H9 (cell line): ENCODE measurements around the gene KIAA1958. TPM values are rescaled to one million over a fixed set of nuclear protein-coding genes. Genes with fewer than 3 reads are reported as not detected.

Experiments used
- DNase-seq: peaks from one replicate; pipeline ENCODE4 v3.0.0-alpha.2; 2017
- H2AFZ ChIP-seq: one replicate; pipeline ENCODE4 v1.6.1; 2013; ENCODE audit warnings: mild to moderate bottlenecking, low read length, control low read depth, moderate library complexity
- H2AK5ac ChIP-seq: 2 replicates; pipeline ENCODE4 v1.6.1; 2013; ENCODE audit warnings: low read length, control low read depth, mixed read lengths; ENCODE audit not compliant: insufficient read length
- H2BK120ac ChIP-seq: one replicate; pipeline ENCODE4 v1.6.1; 2013; ENCODE audit warnings: low read depth, mild to moderate bottlenecking, low read length, control low read depth, inconsistent platforms; ENCODE audit not compliant: poor library complexity, severe bottlenecking
- H2BK12ac ChIP-seq: 2 replicates; pipeline ENCODE4 v1.6.1; 2013; ENCODE audit warnings: low read length, control low read depth, mixed read lengths, low read depth; ENCODE audit not compliant: insufficient read length
- H2BK15ac ChIP-seq: 2 replicates; pipeline ENCODE4 v1.6.1; 2013; ENCODE audit warnings: low read depth, low read length, control low read depth
- H2BK20ac ChIP-seq: one replicate; pipeline ENCODE4 v1.6.1; 2013; ENCODE audit warnings: low read depth, mild to moderate bottlenecking, low read length, control low read depth, inconsistent platforms; ENCODE audit not compliant: poor library complexity, severe bottlenecking
- H2BK5ac ChIP-seq: 2 replicates; pipeline ENCODE4 v1.6.1; 2013; ENCODE audit warnings: low read length, control low read depth, mixed read lengths; ENCODE audit not compliant: insufficient read length
- H3K14ac ChIP-seq: 2 replicates; pipeline ENCODE4 v1.6.1; 2013; ENCODE audit warnings: low read length, control low read depth; ENCODE audit not compliant: insufficient read depth
- H3K18ac ChIP-seq: 2 replicates; pipeline ENCODE4 v1.6.1; 2013; ENCODE audit warnings: low read depth, mild to moderate bottlenecking, mixed read lengths, low read length, control low read depth; ENCODE audit not compliant: insufficient read length
- H3K23ac ChIP-seq: 2 replicates; pipeline ENCODE4 v1.6.1; 2013; ENCODE audit warnings: low read length, control low read depth, mixed read lengths, low read depth; ENCODE audit not compliant: insufficient read length
- H3K23me2 ChIP-seq: 2 replicates; pipeline ENCODE4 v1.6.1; 2013; ENCODE audit warnings: low read depth, mild to moderate bottlenecking, mixed read lengths, low read length, control low read depth; ENCODE audit not compliant: insufficient read length, poor library complexity, severe bottlenecking
- H3K27ac ChIP-seq: 2 replicates; pipeline ENCODE4 v1.5.1; 2013; ENCODE audit warnings: low read length, control low read depth, mixed read lengths, low read depth; ENCODE audit not compliant: insufficient read length
- H3K27me3 ChIP-seq: 2 replicates; pipeline ENCODE4 v1.6.1; 2013; ENCODE audit warnings: low read length, control low read depth, inconsistent platforms; ENCODE audit not compliant: insufficient read depth
- H3K4ac ChIP-seq: 2 replicates; pipeline ENCODE4 v1.6.1; 2013; ENCODE audit warnings: low read depth, mild to moderate bottlenecking, control low read depth, inconsistent platforms, low read length, moderate library complexity
- H3K4me1 ChIP-seq: 2 replicates; pipeline ENCODE4 v1.6.1; 2013; ENCODE audit warnings: low read length, control low read depth, inconsistent platforms; ENCODE audit not compliant: insufficient read depth
- H3K4me2 ChIP-seq: 2 replicates; pipeline ENCODE4 v1.6.1; 2013; ENCODE audit warnings: low read length, control low read depth, mixed read lengths; ENCODE audit not compliant: insufficient read length, insufficient read depth
- H3K56ac ChIP-seq: 2 replicates; pipeline ENCODE4 v1.6.1; 2013; ENCODE audit warnings: low read depth, mild to moderate bottlenecking, mixed read lengths, low read length, control low read depth; ENCODE audit not compliant: insufficient read length
- H3K79me1 ChIP-seq: 2 replicates; pipeline ENCODE4 v1.6.1; 2013; ENCODE audit warnings: low read depth, mild to moderate bottlenecking, moderate library complexity, low read length, control low read depth, inconsistent platforms; ENCODE audit not compliant: insufficient read depth, poor library complexity, severe bottlenecking
- H3K79me2 ChIP-seq: 2 replicates; pipeline ENCODE4 v1.6.1; 2013; ENCODE audit warnings: low read length, control low read depth, inconsistent platforms; ENCODE audit not compliant: insufficient read depth
- H3K9ac ChIP-seq: 2 replicates; pipeline ENCODE4 v1.6.1; 2013; ENCODE audit warnings: low read length, control low read depth, mixed read lengths; ENCODE audit not compliant: insufficient read length; ENCODE audit errors: extremely low read depth
- H3K9me3 ChIP-seq: one replicate; pipeline ENCODE4 v1.6.1; 2013; ENCODE audit warnings: low read depth, low read length, inconsistent platforms; ENCODE audit not compliant: control insufficient read depth
- H3T11ph ChIP-seq: one replicate; pipeline ENCODE4 v1.6.1; 2013; ENCODE audit warnings: mild to moderate bottlenecking, low read length, control low read depth, inconsistent platforms
- H4K20me1 ChIP-seq: one replicate; pipeline ENCODE4 v1.6.1; 2013; ENCODE audit not compliant: control insufficient read depth, insufficient read length, insufficient read depth
- H4K5ac ChIP-seq: 2 replicates; pipeline ENCODE4 v1.6.1; 2013; ENCODE audit warnings: low read depth, mild to moderate bottlenecking, mixed read lengths, low read length, control low read depth; ENCODE audit not compliant: insufficient read length
- H4K8ac ChIP-seq: replicated peaks from 2 replicates; pipeline ENCODE4 v1.6.1; 2013; ENCODE audit warnings: low read length, control low read depth, mixed read lengths, low read depth; ENCODE audit not compliant: insufficient read length
- H4K91ac ChIP-seq: 2 replicates; pipeline ENCODE4 v1.6.1; 2013; ENCODE audit warnings: low read depth, mild to moderate bottlenecking, moderate library complexity, mixed read lengths, low read length, control low read depth; ENCODE audit not compliant: insufficient read length
- H3K27ac Mint-ChIP-seq, 3 experiments: 2 replicates in 2 of 3; 3 replicates in 1 of 3; pipeline ENCODE4 v1.8.0; 2020 to 2021; ENCODE audit warnings: mixed read lengths in 3 of 3, mild to moderate bottlenecking in 1 of 3, moderate library complexity in 1 of 3
- H3K27me3 Mint-ChIP-seq: 2 replicates; pipeline ENCODE4 v1.8.0; 2021; ENCODE audit warnings: low read depth, mild to moderate bottlenecking, moderate library complexity, mixed read lengths
- H3K36me3 Mint-ChIP-seq, 3 experiments: 2 replicates in 2 of 3; 3 replicates in 1 of 3; pipeline ENCODE4 v1.8.0; 2020 to 2021; ENCODE audit warnings: low read depth in 3 of 3, mixed read lengths in 3 of 3; ENCODE audit not compliant: insufficient read depth in 1 of 3
- H3K4me1 Mint-ChIP-seq, 2 experiments: 2 replicates each; pipeline ENCODE4 v1.8.0; 2020; ENCODE audit warnings: mixed read lengths in 2 of 2
- H3K4me3 Mint-ChIP-seq, 2 experiments: 2 replicates in 1 of 2; 3 replicates in 1 of 2; pipeline ENCODE4 v1.8.0; 2020 to 2021; ENCODE audit warnings: mild to moderate bottlenecking in 2 of 2, mixed read lengths in 2 of 2, moderate library complexity in 1 of 2
- H3K9me3 Mint-ChIP-seq, 2 experiments: 2 replicates in 1 of 2; 3 replicates in 1 of 2; pipeline ENCODE4 v1.8.0; 2020; ENCODE audit warnings: mild to moderate bottlenecking in 2 of 2, mixed read lengths in 2 of 2, moderate library complexity in 1 of 2
- CTCF ChIP-seq: fragments of 200-600 bp; sonication (generic); conservative IDR thresholded peaks from 3 replicates; pipeline ENCODE4 v1.8.0; 2021; ENCODE audit warnings: antibody characterized with exemption, mild to moderate bottlenecking
- WGBS: extraction: QIAGEN DNeasy Blood & Tissue Kit; methylation state at CpG from one replicate; pipeline ENCODE4 v1.1.7; 2013; ENCODE audit warnings: missing lambda C conversion rate, low lambda C conversion rate, mixed read lengths; ENCODE audit not compliant: insufficient read length; ENCODE audit errors: extremely low coverage; 5-methylcytosine and 5-hydroxymethylcytosine counted together
- total RNA-seq: library from RNA; stranded (reverse); gene quantifications from 2 replicates; pipeline ENCODE4 v1.2.1, GENCODE V29; 2021

The KIAA1958 gene
- total RNA-seq, 1 experiment from 2014 or later, result 34.0 TPM

GRCh38 chr9:112546149-112547012, 59.8 kb downstream of the KIAA1958 start:
- no peak overlapping the region for H3K4me3 Mint-ChIP-seq
- H3K4me1 Mint-ChIP-seq, result peaks cover 77 to 78% of the 10 kb centered on the region in 2 experiments
- no peak for DNase-seq
- H2BK5ac ChIP-seq, result peak overlapping the region; percentile 53
- no peaks in the 10 kb centered on the region for H3K79me1 ChIP-seq
- no peak overlapping the region for H3K4me2 ChIP-seq
- no peaks in the 10 kb centered on the region for H3K9me3 ChIP-seq
- H3T11ph ChIP-seq, result peak overlapping the region; percentile 81
- no peak overlapping the region for H2AFZ ChIP-seq
- H3K56ac ChIP-seq, result no peak overlapping the region
- peaks cover 0 to 17% (median 16%) of the 10 kb centered on the region in 3 experiments; a peak in 5 of 7 replicates for H3K36me3 Mint-ChIP-seq
- no peak for TF ChIP-seq CTCF
- H2BK120ac ChIP-seq, result peak overlapping the region; percentile 86
- H3K23ac ChIP-seq, result no peak overlapping the region
- H3K27ac ChIP-seq, result no peak overlapping the region
- peaks cover 9% of the 10 kb centered on the region; the same call in 1 of the 2 replicates for H3K79me2 ChIP-seq
- H3K4ac ChIP-seq, result no peak overlapping the region; the same call in 1 of the 2 replicates
- H3K14ac ChIP-seq, result no peak overlapping the region
- WGBS, result no CpG with 5 or more reads among the region's 4 CpGs
- H4K5ac ChIP-seq, result no peak overlapping the region
- no peak overlapping the region for H2BK20ac ChIP-seq
- H4K20me1 ChIP-seq, result no peaks in the 10 kb centered on the region
- peak overlapping the region; percentile 96 for H3K18ac ChIP-seq
- no peaks in the 10 kb centered on the region for H3K27me3 ChIP-seq
- H3K9ac ChIP-seq, result no peak overlapping the region
- peak overlapping the region; percentile 45 to 86 (median 81); a peak in 6 of 7 replicates for H3K27ac Mint-ChIP-seq
- no peak overlapping the region for H2BK15ac ChIP-seq
- peaks cover 9 to 23% of the 10 kb centered on the region in 2 experiments; a peak in 4 of 5 replicates for H3K9me3 Mint-ChIP-seq
- no peak overlapping the region for H4K91ac ChIP-seq
- H2AK5ac ChIP-seq, result peak overlapping the region; percentile 95
- peaks cover 11% of the 10 kb centered on the region for H3K4me1 ChIP-seq
- no peaks in the 10 kb centered on the region for H3K23me2 ChIP-seq
- peak overlapping the region; percentile 92 for H2BK12ac ChIP-seq
- no peaks in the 10 kb centered on the region for H3K27me3 Mint-ChIP-seq
- no peak overlapping the region for H4K8ac ChIP-seq
